ENCODE data around the gene KRTAP5-9.

DNA sequence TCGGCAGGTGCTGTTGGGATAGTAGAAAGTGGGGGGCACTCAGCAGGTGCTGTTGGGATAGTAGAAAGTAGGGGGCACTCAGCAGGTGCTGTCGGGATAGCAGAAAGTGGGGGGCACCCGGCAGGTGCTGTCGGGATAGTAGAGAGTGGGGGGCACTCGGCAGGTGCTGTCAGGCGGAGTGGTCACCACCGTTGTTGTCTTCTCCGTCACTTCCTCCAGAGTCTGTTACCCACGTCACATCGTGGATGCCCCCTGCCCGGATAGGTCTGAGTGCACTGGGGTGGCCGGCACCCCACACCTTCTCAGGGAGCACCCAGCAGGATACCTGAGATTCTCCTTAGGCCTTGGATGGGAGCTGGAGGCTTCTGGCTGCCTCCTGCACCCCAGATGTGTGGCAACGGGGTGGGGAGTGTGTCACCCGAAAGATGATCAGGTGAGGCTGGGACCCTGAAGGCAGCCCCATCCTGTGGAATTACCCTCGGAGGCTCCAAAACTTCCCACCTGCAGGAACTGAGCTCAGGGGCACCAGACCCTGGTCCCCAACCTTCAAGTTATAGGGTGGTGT lies 45.3 kb upstream of the KRTAP5-9 start:
- TF ChIP-seq EZH2 (IDR thresholded peaks at IDR 0.05; ENCODE audit: low read length, unreplicated experiment) (no peak), EZH2phosphoT487 (IDR thresholded peaks at IDR 0.05; ENCODE audit: borderline replicate concordance, low read length) (no peak)
- TF ChIP-seq, protein P1, sequence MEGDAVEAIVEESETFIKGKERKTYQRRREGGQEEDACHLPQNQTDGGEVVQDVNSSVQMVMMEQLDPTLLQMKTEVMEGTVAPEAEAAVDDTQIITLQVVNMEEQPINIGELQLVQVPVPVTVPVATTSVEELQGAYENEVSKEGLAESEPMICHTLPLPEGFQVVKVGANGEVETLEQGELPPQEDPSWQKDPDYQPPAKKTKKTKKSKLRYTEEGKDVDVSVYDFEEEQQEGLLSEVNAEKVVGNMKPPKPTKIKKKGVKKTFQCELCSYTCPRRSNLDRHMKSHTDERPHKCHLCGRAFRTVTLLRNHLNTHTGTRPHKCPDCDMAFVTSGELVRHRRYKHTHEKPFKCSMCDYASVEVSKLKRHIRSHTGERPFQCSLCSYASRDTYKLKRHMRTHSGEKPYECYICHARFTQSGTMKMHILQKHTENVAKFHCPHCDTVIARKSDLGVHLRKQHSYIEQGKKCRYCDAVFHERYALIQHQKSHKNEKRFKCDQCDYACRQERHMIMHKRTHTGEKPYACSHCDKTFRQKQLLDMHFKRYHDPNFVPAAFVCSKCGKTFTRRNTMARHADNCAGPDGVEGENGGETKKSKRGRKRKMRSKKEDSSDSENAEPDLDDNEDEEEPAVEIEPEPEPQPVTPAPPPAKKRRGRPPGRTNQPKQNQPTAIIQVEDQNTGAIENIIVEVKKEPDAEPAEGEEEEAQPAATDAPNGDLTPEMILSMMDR (conservative IDR thresholded peaks at IDR 0.05; ENCODE audit: low read depth, low read length) = no peak
